GM23338 (cell line): ENCODE results near the gene ACSL3. TPM values are rescaled to one million over a fixed set of nuclear protein-coding genes. Genes with fewer than 3 reads are reported as not detected.

Experiments used
- ATAC-seq: fragments of 200-7000 bp; cut with Tn5 transposase; 3 replicates; pipeline ENCODE4 v1.9.1; 2020
- DNase-seq: peaks from one replicate; pipeline ENCODE4 v3.0.0-alpha.2; 2015; ENCODE audit warnings: low spot score
- H2AFZ ChIP-seq: fragments of 200-600 bp; sonication (generic); 2 replicates; pipeline ENCODE4 v1.8.0; 2016; ENCODE audit warnings: antibody characterized with exemption, mild to moderate bottlenecking, moderate library complexity
- H3F3A ChIP-seq: fragments of 200-600 bp; sonication (generic); replicated peaks from 2 replicates; pipeline ENCODE4 v1.8.0; 2017; ENCODE audit warnings: antibody characterized with exemption, mixed run types, low read depth
- H3K27ac ChIP-seq: fragments of 200-600 bp; sonication (generic); 2 replicates; pipeline ENCODE4 v1.6.1; 2016; ENCODE audit warnings: low read depth
- H3K27me3 ChIP-seq: fragments of 200-600 bp; sonication (generic); 2 replicates; pipeline ENCODE4 v1.8.0; 2016; ENCODE audit warnings: mild to moderate bottlenecking, mixed run types, moderate library complexity; ENCODE audit not compliant: insufficient read depth
- H3K36me3 ChIP-seq: fragments of 200-600 bp; sonication (generic); 2 replicates; pipeline ENCODE4 v1.8.0; 2016; ENCODE audit warnings: mild to moderate bottlenecking; ENCODE audit not compliant: insufficient read depth
- H3K4me1 ChIP-seq: fragments of 200-600 bp; sonication (generic); 2 replicates; pipeline ENCODE4 v1.8.0; 2016; ENCODE audit warnings: mild to moderate bottlenecking, moderate library complexity; ENCODE audit not compliant: insufficient read depth
- H3K4me2 ChIP-seq: fragments of 200-600 bp; sonication (generic); 2 replicates; pipeline ENCODE4 v1.7.1; 2017; ENCODE audit warnings: mixed run types
- H3K4me3 ChIP-seq: fragments of 200-600 bp; sonication (generic); 2 replicates; pipeline ENCODE4 v1.6.1; 2016; ENCODE audit warnings: mixed run types
- H3K79me2 ChIP-seq: fragments of 200-600 bp; sonication (generic); replicated peaks from 2 replicates; pipeline ENCODE4 v1.8.0; 2017; ENCODE audit warnings: mild to moderate bottlenecking; ENCODE audit not compliant: insufficient read depth
- H3K9me2 ChIP-seq: fragments of 200-600 bp; sonication (generic); 2 replicates; pipeline ENCODE4 v1.8.0; 2017; ENCODE audit not compliant: insufficient read depth
- H4K20me1 ChIP-seq: fragments of 200-600 bp; sonication (generic); replicated peaks from 2 replicates; pipeline ENCODE4 v1.8.0; 2017; ENCODE audit warnings: mild to moderate bottlenecking; ENCODE audit not compliant: insufficient read depth
- H3K27ac Mint-ChIP-seq: 2 replicates; pipeline ENCODE4 v1.8.0; 2020; ENCODE audit warnings: inconsistent platforms, mild to moderate bottlenecking, moderate library complexity, mixed read lengths
- H3K27me3 Mint-ChIP-seq: 3 replicates; pipeline ENCODE4 v1.8.0; 2022; ENCODE audit warnings: low read depth, mild to moderate bottlenecking, moderate library complexity, mixed read lengths, inconsistent platforms; ENCODE audit not compliant: insufficient read depth, poor library complexity
- H3K36me3 Mint-ChIP-seq: 3 replicates; pipeline ENCODE4 v1.8.0; 2021; ENCODE audit warnings: low read depth, mild to moderate bottlenecking, inconsistent platforms, moderate library complexity, mixed read lengths
- H3K4me1 Mint-ChIP-seq: 3 replicates; pipeline ENCODE4 v1.8.0; 2020; ENCODE audit warnings: mild to moderate bottlenecking, inconsistent platforms, mixed read lengths
- H3K4me3 Mint-ChIP-seq: 3 replicates; pipeline ENCODE4 v1.8.0; 2021; ENCODE audit warnings: moderate library complexity, mild to moderate bottlenecking, inconsistent platforms, mixed read lengths
- H3K9me3 Mint-ChIP-seq: 3 replicates; pipeline ENCODE4 v1.8.0; 2020; ENCODE audit warnings: moderate library complexity, mild to moderate bottlenecking, inconsistent platforms, mixed read lengths
- CREB1 ChIP-seq: fragments of 250-450 bp; sonication (Bioruptor Pico); IDR thresholded peaks from 2 replicates; pipeline ENCODE4 v1.5.0; 2020; ENCODE audit warnings: low read depth, mild to moderate bottlenecking, moderate library complexity
- CTCF ChIP-seq, 2 experiments: fragments of 200-600 bp in 1 of 2; sonication (generic) in 1 of 2; conservative IDR thresholded peaks; 2 replicates each; pipeline versions ENCODE4 v1.5.1 to v1.6.1; 2016 to 2017; ENCODE audit warnings: antibody characterized with exemption in 2 of 2, low read depth in 2 of 2, mild to moderate bottlenecking in 2 of 2, moderate library complexity in 1 of 2
- EZH2 ChIP-seq: fragments of 200-600 bp; sonication (generic); IDR thresholded peaks from one replicate; pipeline ENCODE4 v1.8.0; 2017; ENCODE audit warnings: antibody characterized with exemption, mild to moderate bottlenecking, low read depth; ENCODE audit not compliant: unreplicated experiment
- EZH2phosphoT487 ChIP-seq: fragments of 200-600 bp; sonication (generic); IDR thresholded peaks from one replicate; pipeline ENCODE4 v1.8.1; 2018; ENCODE audit warnings: antibody characterized with exemption; ENCODE audit not compliant: unreplicated experiment
- JUNB ChIP-seq: IDR thresholded peaks from one replicate; pipeline ENCODE4 v1.6.1; 2016; ENCODE audit warnings: antibody characterized with exemption; ENCODE audit not compliant: unreplicated experiment
- NANOG ChIP-seq: IDR thresholded peaks from 2 replicates; pipeline ENCODE4 v1.6.1; 2016; ENCODE audit warnings: antibody characterized with exemption, borderline replicate concordance
- POLR2AphosphoS5 ChIP-seq: IDR thresholded peaks from 2 replicates; pipeline ENCODE4 v1.6.1; 2016; ENCODE audit warnings: antibody characterized with exemption, low read depth
- STAT1 ChIP-seq: IDR thresholded peaks from one replicate; pipeline ENCODE4 v1.6.1; 2016; ENCODE audit warnings: antibody characterized with exemption; ENCODE audit not compliant: unreplicated experiment
- ZNF114 ChIP-seq: fragments of 250-450 bp; sonication (Bioruptor Pico); IDR thresholded peaks from 2 replicates; pipeline ENCODE4 v1.5.0; 2020; ENCODE audit warnings: mild to moderate bottlenecking, moderate library complexity
- ZNF331 ChIP-seq: fragments of 250-450 bp; sonication (Bioruptor Pico); IDR thresholded peaks from 2 replicates; pipeline ENCODE4 v1.5.0; 2020; ENCODE audit warnings: low read depth, mild to moderate bottlenecking, moderate library complexity
- polyA plus RNA-seq: library from polyadenylated mRNA; unstranded; fragments of >200 nt; fragmentation: Nextera tagmentation; extraction: Ambion mirVana; gene quantifications from 2 replicates; pipeline ENCODE4 v1.2.1, GENCODE V29; 2016
- total RNA-seq: library from RNA; depleted of rRNA; stranded (reverse); fragments of >200 nt; shearing (Covaris generic); gene quantifications from 2 replicates; pipeline ENCODE4 v1.2.3, GENCODE V29; 2014
- TF ChIP-seq, protein P1 (sequence below): IDR thresholded peaks from one replicate; pipeline ENCODE4 v1.6.1; 2018; ENCODE audit warnings: antibody characterized with exemption; ENCODE audit not compliant: unreplicated experiment
- TF ChIP-seq, protein P2 (sequence below): IDR thresholded peaks from 2 replicates; pipeline ENCODE4 v1.6.1; 2016; ENCODE audit warnings: antibody characterized with exemption
- TF ChIP-seq, protein P3 (sequence below): fragments of 250-450 bp; sonication (Bioruptor Pico); IDR thresholded peaks from 2 replicates; pipeline ENCODE4 v1.5.0; 2020; ENCODE audit warnings: mild to moderate bottlenecking, moderate library complexity

ACSL3 gene
- total and polyA plus RNA-seq, 2 experiments from 2014 or later: 55.3 to 130 TPM

GRCh38 chr2:222883420-222883819, 22.6 kb downstream of the ACSL3 start:
- no peaks in the 10 kb centered on the region for H3K27me3 ChIP-seq
- H3K36me3 Mint-ChIP-seq: peaks cover 20% of the 10 kb centered on the region; the same call in 2 of the 3 replicates
- ATAC-seq: no peak

More at GRCh38 chr2:222883420-222883819, 22.6 kb downstream of the ACSL3 start:
- Histone ChIP-seq H3F3A (no peaks in the 10 kb centered on the region), H4K20me1 (peaks cover 62% of the 10 kb centered on the region), H3K9me2 (no peaks in the 10 kb centered on the region), H3K36me3 (no peaks in the 10 kb centered on the region), H3K27ac (no peak overlapping the region), H3K4me3 (no peak overlapping the region), H2AFZ (no peak overlapping the region), H3K79me2 (peaks cover 100% of the 10 kb centered on the region), H3K4me1 (peaks cover 9% of the 10 kb centered on the region), H3K4me2 (no peak overlapping the region)
- no peak for DNase-seq
- H3K4me3 Mint-ChIP-seq: no peak overlapping the region
- no peaks in the 10 kb centered on the region for H3K27me3 Mint-ChIP-seq
- H3K9me3 Mint-ChIP-seq: peaks cover 14% of the 10 kb centered on the region; the same call in 2 of the 3 replicates
- TF ChIP-seq EZH2: no peak
- no peak for TF ChIP-seq ZNF114 (CRISPR knock-in tag)
- TF ChIP-seq, protein P1, sequence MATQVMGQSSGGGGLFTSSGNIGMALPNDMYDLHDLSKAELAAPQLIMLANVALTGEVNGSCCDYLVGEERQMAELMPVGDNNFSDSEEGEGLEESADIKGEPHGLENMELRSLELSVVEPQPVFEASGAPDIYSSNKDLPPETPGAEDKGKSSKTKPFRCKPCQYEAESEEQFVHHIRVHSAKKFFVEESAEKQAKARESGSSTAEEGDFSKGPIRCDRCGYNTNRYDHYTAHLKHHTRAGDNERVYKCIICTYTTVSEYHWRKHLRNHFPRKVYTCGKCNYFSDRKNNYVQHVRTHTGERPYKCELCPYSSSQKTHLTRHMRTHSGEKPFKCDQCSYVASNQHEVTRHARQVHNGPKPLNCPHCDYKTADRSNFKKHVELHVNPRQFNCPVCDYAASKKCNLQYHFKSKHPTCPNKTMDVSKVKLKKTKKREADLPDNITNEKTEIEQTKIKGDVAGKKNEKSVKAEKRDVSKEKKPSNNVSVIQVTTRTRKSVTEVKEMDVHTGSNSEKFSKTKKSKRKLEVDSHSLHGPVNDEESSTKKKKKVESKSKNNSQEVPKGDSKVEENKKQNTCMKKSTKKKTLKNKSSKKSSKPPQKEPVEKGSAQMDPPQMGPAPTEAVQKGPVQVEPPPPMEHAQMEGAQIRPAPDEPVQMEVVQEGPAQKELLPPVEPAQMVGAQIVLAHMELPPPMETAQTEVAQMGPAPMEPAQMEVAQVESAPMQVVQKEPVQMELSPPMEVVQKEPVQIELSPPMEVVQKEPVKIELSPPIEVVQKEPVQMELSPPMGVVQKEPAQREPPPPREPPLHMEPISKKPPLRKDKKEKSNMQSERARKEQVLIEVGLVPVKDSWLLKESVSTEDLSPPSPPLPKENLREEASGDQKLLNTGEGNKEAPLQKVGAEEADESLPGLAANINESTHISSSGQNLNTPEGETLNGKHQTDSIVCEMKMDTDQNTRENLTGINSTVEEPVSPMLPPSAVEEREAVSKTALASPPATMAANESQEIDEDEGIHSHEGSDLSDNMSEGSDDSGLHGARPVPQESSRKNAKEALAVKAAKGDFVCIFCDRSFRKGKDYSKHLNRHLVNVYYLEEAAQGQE: no peak
- TF ChIP-seq CREB1 (CRISPR knock-in tag): no peak
- TF ChIP-seq CTCF (conservative IDR thresholded peaks at IDR 0.05; ENCODE audit: low read depth in 2 of 2): no peak
- TF ChIP-seq POLR2AphosphoS5: no peak
- no peak for TF ChIP-seq EZH2phosphoT487
- TF ChIP-seq JUNB: no peak
- TF ChIP-seq, protein P2, sequence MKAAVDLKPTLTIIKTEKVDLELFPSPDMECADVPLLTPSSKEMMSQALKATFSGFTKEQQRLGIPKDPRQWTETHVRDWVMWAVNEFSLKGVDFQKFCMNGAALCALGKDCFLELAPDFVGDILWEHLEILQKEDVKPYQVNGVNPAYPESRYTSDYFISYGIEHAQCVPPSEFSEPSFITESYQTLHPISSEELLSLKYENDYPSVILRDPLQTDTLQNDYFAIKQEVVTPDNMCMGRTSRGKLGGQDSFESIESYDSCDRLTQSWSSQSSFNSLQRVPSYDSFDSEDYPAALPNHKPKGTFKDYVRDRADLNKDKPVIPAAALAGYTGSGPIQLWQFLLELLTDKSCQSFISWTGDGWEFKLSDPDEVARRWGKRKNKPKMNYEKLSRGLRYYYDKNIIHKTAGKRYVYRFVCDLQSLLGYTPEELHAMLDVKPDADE: no peak
- TF ChIP-seq ZNF331 (CRISPR knock-in tag): no peak
- TF ChIP-seq NANOG: no peak
- TF ChIP-seq, protein P3, sequence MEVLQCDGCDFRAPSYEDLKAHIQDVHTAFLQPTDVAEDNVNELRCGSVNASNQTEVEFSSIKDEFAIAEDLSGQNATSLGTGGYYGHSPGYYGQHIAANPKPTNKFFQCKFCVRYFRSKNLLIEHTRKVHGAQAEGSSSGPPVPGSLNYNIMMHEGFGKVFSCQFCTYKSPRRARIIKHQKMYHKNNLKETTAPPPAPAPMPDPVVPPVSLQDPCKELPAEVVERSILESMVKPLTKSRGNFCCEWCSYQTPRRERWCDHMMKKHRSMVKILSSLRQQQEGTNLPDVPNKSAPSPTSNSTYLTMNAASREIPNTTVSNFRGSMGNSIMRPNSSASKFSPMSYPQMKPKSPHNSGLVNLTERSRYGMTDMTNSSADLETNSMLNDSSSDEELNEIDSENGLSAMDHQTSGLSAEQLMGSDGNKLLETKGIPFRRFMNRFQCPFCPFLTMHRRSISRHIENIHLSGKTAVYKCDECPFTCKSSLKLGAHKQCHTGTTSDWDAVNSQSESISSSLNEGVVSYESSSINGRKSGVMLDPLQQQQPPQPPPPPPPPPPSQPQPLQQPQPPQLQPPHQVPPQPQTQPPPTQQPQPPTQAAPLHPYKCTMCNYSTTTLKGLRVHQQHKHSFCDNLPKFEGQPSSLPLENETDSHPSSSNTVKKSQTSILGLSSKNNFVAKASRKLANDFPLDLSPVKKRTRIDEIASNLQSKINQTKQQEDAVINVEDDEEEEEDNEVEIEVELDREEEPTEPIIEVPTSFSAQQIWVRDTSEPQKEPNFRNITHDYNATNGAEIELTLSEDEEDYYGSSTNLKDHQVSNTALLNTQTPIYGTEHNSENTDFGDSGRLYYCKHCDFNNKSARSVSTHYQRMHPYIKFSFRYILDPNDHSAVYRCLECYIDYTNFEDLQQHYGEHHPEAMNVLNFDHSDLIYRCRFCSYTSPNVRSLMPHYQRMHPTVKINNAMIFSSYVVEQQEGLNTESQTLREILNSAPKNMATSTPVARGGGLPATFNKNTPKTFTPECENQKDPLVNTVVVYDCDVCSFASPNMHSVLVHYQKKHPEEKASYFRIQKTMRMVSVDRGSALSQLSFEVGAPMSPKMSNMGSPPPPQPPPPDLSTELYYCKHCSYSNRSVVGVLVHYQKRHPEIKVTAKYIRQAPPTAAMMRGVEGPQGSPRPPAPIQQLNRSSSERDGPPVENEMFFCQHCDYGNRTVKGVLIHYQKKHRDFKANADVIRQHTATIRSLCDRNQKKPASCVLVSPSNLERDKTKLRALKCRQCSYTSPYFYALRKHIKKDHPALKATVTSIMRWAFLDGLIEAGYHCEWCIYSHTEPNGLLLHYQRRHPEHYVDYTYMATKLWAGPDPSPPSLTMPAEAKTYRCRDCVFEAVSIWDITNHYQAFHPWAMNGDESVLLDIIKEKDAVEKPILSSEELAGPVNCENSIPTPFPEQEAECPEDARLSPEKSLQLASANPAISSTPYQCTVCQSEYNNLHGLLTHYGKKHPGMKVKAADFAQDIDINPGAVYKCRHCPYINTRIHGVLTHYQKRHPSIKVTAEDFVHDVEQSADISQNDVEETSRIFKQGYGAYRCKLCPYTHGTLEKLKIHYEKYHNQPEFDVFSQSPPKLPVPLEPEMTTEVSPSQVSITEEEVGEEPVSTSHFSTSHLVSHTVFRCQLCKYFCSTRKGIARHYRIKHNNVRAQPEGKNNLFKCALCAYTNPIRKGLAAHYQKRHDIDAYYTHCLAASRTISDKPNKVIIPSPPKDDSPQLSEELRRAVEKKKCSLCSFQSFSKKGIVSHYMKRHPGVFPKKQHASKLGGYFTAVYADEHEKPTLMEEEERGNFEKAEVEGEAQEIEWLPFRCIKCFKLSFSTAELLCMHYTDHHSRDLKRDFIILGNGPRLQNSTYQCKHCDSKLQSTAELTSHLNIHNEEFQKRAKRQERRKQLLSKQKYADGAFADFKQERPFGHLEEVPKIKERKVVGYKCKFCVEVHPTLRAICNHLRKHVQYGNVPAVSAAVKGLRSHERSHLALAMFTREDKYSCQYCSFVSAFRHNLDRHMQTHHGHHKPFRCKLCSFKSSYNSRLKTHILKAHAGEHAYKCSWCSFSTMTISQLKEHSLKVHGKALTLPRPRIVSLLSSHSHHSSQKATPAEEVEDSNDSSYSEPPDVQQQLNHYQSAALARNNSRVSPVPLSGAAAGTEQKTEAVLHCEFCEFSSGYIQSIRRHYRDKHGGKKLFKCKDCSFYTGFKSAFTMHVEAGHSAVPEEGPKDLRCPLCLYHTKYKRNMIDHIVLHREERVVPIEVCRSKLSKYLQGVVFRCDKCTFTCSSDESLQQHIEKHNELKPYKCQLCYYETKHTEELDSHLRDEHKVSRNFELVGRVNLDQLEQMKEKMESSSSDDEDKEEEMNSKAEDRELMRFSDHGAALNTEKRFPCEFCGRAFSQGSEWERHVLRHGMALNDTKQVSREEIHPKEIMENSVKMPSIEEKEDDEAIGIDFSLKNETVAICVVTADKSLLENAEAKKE (CRISPR knock-in tag): no peak
- TF ChIP-seq STAT1: no peak
- no peak overlapping the region for H3K27ac Mint-ChIP-seq
- H3K4me1 Mint-ChIP-seq: peaks cover 25% of the 10 kb centered on the region
